TTC549 (cell line): ENCODE data around the gene WDR31.
"Not testable (repeated sequence)": the region's sequence is repeated elsewhere in the genome, so short reads cannot be mapped to it uniquely, and the experiment has no call there.

Experiments used
- FAIRE-seq: peaks from 2 replicates; lab custom pipeline; 2012; peaks lifted over from hg19 to GRCh38; lab: Jason Lieb, UNC

Gene WDR31

GRCh38 chr9:113340011-113340699 is at the start of gene WDR31:
WDR31 (minus strand) TSS chr9:113340275; CDS start chr9:113332022, 8,253 bp downstream.
- FAIRE-seq, result no peak

GRCh38 chr9:113389451-113389850 is 49.4 kb upstream of the WDR31 start:
- FAIRE-seq, result no peak

- no peak for FAIRE-seq
These were observed 48.8 kb upstream of the WDR31 start for GRCh38 chr9:113388833-113389232.

GRCh38 chr9:113387560-113388230 is 47.6 kb upstream of the WDR31 start:
- FAIRE-seq, result no peak

- FAIRE-seq, result no peak
These were observed 46.7 kb upstream of the WDR31 start for GRCh38 chr9:113386571-113387393.

- no peak for FAIRE-seq
These were observed 41.9 kb upstream of the WDR31 start for GRCh38 chr9:113381909-113382411.

GRCh38 chr9:113381441-113381840 is 41.4 kb upstream of the WDR31 start:
- FAIRE-seq, result not testable (repeated sequence)

GRCh38 chr9:113380869-113381378 is 40.8 kb upstream of the WDR31 start:
- no peak for FAIRE-seq

- not testable (repeated sequence) for FAIRE-seq
These were observed 39.7 kb upstream of the WDR31 start for GRCh38 chr9:113379829-113380210.

GRCh38 chr9:113379094-113379828 is 39.2 kb upstream of the WDR31 start:
- FAIRE-seq, result not testable (repeated sequence)

GRCh38 chr9:113376634-113377567 is 36.8 kb upstream of the WDR31 start, which contains the start of gene HDHD3:
HDHD3 (minus strand) TSS chr9:113376986; CDS start chr9:113374354, 2,632 bp downstream.
- no peak for FAIRE-seq

GRCh38 chr9:113375057-113376023 is 35.3 kb upstream of the WDR31 start:
- no peak for FAIRE-seq

GRCh38 chr9:113373676-113374392 is 33.8 kb upstream of the WDR31 start:
- FAIRE-seq, result no peak

GRCh38 chr9:113373256-113373655 is 33.2 kb upstream of the WDR31 start:
- no peak for FAIRE-seq

- no peak for FAIRE-seq
These were observed 32.0 kb upstream of the WDR31 start for GRCh38 chr9:113372059-113372458.

GRCh38 chr9:113370806-113371325 is 30.8 kb upstream of the WDR31 start:
- FAIRE-seq, result no peak

- FAIRE-seq, result no peak
These were observed 29.7 kb upstream of the WDR31 start for GRCh38 chr9:113369855-113370140.

- FAIRE-seq, result no peak
These were observed 29.1 kb upstream of the WDR31 start for GRCh38 chr9:113368982-113369854.
